GM21526 (cell line): ENCODE measurements around the gene NUTM1.
"Not testable (repeated sequence)": the region's sequence is repeated elsewhere in the genome, so short reads cannot be mapped to it uniquely, and the experiment has no call there.

Experiments
- ATAC-seq: cut with Tn5 transposase; IDR thresholded peaks from one replicate; pipeline ENCODE4 v1.9.1; 2021; ENCODE audit warnings: moderate library complexity; ENCODE audit not compliant: unreplicated experiment, low FRiP score

Gene NUTM1

DNA sequence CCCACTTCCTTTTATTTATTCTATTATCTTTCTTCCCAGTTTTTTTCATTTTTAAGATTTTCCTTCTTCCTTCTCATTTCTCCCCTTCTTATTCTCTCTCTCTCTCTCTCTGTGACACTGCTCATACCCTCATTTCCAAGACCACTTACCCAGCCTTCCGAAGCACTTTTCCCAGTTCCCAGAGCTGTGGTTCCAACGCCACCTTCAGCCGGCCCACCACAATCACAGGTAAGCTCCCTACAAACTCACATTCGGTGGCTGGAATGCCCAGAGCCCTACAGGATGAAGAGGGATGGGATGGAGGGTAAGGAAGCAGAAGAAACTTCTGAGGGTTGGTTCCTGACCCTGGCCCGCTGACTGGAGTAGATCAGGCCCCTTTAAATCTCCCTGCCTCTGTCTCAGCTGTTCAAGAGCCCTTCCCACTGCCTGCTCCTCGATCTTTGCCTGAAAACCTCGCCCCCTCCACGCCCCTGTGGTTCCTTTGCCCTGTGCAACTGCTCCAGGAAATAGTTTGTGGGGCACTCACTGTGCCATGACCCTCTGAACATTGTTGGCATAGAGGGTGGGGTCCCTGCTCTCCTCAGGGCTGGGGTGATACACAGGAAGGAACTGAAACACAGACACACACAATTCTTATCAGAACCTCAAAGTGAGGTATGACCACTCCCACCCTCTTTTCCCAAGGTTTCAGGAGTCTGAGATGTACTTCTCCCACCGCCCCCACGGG is 19.1 kb downstream of the NUTM1 start:
- no peak for ATAC-seq

DNA sequence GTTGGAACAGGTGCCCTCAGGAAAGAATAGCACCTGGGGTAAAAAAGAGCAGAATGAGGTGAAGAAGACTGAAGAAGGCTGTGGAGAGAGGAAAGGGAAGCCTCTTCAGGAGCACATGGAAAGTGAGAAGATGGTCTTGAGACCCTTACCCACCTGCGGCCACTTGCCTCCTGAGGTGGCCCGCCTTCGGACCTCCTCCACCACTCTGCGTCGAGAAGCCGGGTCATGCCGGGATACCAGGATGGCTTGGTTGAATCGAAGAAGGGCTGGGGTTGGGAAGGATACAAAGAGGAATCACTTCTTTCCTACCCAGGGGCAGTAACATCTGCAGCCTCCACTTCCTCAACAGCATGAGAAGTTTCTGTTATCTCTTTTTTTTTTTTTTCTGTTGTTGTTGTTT is 20.9 kb downstream of the NUTM1 start:
- no peak for ATAC-seq

DNA sequence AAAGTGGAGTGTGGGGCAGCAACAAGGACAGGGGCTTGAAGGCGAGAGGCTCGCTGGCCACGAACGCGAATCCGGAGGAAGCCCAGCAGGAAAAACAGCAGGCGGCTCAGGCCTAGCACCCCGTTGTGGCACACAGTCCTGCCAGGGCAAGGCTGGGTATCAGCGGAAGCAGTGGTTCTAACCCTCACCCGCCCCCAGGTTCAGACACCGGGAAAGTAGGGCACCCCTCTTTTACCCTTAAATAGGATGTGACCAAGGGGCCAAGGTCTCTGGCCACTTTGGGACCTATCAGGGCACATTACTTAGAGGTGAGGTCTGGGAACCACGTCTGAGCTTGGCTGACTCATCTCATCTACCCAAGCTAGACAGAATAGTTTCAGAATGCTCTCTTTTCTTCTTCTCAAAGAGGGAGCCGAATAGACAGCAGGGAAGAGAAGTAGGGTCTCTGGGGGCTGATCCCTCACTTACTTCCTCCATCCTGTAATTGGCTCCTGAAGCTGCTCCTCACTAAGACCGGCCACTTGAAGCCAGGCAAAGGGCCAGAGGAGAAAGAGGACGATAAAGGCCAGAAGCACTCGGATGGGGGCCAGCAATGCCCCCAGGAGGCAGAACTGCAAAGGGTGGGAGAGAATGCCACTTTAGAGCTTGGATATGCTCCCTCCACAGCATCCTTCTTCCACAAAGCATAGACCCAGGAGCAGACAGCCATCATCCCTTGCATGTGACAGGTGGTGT is 22.1 kb downstream of the NUTM1 start:
- no peak for ATAC-seq

DNA sequence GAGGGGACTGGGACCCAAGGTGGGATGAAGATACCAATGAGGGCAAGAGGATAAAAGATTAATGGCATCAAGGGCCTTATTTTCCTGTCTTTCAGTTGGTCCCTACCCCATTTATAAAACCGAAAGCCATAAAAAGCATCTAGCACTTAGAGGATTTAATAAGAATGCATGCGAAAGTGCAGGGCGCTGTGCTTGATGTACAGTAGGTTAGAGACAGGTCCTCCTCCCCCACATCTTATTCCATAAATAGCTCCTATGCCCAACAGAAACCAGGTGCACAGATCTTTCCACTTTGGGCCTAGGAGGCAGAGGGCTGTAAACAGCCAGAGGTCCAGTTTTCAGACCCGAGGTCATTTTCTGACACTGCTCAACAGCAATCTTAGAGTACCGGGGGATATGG is 22.7 kb downstream of the NUTM1 start:
- ATAC-seq = no peak

DNA sequence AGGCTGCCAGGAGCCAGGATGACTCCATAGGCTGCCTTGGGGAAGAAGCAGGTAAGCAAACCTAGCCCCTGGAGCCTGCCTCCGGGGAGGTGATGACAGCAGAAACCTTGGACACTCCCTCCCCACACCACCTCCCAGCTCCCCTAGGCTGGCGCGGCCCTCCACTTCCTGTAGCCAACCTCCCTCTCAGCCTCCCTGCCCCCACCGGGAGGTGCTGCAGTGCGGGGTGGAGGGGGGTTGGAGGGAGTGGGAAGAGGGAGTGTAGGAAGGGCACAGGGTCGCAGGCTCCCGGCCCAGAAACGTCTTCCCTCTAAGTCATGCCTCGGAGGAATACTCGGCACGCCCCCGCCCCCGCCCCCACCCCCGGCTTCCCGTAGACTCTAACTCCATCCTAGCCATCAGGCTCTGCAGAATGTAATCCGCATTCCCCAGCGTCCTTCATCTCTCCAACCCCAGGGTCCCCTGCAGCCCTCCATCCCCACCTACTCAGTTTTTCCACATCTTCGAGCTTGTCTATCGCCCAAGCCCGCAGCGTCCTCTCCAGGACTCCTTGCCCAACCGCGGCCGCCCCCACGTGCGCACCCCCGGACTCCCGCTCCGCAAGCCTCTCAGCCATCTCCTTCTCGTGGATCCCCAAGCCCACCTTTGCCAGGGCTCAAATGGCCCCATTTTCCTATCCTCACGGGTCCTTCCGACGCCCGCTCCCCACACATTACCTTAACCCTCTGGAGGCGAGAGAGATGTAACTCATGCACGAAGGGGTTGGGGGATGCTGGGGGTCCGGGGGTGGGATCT is 23.4 kb downstream of the NUTM1 start:
- ATAC-seq = no peak

DNA sequence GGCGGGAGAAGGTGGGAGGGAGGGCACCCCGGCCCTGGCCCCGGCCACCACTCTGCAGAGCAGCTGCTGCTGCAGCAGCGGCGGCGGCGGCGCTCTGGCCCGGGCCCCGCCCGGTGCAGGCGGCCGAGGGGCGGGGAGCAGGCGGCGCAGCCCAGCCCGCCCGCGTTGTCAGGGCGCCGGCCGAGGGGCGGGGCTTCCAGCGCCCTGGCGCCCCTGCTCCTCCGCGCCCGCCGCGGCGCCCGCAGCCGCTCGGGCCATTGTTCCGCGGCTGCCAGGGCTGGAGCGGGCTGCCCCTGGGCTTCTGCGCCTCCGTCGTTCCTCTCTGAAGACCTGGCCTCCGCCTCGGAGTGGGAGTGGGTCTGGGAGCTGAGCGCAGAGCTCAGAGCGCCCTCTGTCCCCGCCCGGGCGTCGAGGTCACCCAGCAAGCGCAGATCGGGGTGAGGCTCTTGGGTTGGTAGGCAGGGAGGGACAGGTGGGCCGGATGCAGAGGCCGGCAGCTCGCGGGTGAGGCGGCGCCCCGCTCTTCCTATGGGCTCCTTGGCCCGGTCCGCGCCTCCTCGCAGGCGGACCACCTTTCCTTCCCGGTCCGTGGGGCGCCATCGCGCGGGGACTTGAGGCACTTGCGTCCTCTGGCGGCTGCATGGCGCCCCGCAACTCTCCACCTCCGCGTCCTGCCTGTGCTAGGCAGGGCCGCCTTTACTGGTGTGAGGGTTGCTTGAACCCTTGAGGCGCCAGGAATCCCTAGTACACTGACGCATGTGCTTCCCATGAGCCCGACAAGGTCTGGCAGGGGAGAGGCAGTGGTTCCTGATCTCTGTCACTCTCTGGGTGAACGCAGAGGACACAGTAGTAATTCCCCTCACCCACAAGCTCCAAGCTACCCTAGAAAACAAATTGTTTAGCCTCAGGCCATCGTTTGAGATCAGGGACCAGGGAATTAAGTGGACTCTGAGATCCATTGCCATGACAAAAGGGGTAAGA is 24.3 kb downstream of the NUTM1 start, which contains the start of gene LPCAT4:
LPCAT4 (minus strand) TSS at position 96 of the 981 bp plus-strand sequence. CDS start 96 bp downstream, outside the sequence.
- ATAC-seq = peak; percentile 72

DNA sequence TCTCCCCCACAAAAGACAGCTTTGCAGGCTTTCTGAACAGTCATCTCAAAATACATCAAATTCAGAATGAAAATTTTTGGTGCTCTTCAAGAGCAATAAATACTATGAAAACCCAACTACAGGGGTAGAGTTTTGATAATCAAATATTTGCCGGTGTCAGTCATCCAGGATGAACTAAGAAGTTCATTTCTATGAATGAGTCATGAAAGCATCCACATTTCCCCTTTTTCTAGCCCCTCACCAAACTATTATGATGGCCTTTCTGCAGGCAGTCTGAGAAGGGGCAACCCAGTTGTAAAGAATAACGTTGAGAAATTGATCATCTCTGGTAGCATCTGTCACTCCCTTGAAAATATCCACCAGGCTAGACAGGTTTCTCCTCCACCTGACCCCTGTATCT is 27.0 kb downstream of the NUTM1 start:
- ATAC-seq = no peak

DNA sequence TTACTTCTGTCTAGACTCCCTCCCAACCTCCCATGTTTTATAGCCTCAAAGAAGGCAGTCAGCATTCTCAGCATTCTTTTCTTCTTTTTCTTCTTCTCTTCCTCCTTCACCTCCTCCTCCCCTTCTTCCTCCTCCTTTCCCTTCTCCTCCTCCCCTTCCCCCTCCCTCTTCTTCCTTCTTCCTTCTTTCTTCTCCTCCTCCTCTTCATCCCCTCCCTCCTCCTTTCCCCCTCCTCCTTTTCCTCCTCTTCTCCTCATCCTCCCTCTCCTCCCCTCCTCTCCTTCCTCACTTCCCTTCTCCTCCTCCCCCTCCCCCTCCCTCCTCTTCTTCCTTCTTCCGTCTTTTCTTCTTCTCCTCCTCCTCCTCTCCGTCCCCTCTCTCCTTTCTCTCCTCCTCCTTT is 27.5 kb downstream of the NUTM1 start:
- no peak for ATAC-seq

DNA sequence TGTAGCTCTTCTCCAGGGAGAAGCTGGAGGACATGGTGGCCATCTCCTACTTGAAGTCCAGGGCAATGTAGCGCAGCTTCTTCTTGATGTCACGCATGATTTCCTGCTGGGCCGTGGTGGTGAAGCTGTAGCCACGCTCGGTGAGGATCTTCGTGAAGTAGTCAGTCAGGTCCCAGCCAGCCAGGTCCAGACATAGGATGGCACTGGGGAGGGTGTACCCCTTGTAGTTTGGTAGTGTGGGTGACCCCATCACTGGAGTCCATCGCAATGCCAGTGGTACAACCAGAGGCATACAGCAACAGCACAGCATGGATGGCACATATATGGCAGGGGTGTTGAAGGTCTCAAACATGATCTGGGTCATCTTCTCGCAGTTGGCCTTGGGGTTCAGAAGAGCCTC is 30.8 kb downstream of the NUTM1 start:
- no peak for ATAC-seq

DNA sequence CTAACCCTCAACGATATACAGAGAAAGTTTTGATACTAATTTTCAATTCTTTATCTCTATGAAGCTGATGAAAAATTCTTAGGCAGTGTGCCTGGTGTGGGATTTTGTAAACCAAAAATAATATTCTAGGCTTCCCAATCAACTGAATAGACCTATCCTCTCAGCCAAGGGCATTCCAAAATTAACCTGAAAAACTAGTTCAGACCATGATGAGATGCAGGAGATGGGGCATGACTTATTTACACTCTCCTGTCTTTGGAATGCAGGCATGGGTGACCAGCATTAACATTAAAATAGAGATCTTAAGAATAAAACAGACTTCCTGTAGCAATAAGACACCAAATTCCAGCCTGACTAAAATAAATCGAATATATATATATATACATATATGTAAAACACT is 31.7 kb downstream of the NUTM1 start:
- ATAC-seq = no peak

DNA sequence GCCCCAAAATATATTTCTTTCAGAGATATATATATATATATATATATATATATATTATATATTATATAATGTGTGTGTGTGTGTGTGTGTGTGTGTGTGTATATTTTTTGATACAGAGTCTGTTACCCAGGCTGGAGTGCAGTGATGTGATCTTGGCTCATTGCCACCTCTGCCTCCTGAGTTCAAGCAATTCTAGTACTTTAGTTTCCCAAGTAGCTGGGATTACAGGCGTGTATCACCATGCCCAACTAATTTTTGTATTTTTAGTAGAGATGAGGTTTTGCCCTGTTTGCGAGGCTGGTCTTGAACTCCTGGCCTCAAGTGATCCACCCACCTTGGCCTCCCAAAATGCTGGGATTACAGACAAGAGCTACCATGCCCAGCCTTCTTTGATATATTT is 32.4 kb downstream of the NUTM1 start:
- ATAC-seq = not testable (repeated sequence)

DNA sequence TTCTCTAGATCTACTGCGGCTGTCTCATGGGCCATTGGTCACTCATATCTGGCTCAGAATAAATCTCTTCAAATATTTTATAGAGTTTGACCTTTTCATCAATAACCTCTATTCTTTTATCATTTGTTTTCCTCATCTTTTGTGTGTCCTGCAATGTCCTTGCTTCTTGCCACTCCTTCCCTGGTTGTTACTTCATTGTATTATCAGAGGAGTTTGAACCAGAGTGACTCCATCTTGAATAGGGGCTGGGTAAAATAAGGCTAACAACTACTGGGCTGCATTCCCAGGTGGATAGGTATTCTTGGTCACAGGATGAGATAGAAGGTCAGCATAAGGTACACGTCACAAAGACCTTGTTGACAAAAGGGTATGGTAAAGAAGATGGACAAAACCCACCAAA is 33.7 kb downstream of the NUTM1 start:
- no peak for ATAC-seq

DNA sequence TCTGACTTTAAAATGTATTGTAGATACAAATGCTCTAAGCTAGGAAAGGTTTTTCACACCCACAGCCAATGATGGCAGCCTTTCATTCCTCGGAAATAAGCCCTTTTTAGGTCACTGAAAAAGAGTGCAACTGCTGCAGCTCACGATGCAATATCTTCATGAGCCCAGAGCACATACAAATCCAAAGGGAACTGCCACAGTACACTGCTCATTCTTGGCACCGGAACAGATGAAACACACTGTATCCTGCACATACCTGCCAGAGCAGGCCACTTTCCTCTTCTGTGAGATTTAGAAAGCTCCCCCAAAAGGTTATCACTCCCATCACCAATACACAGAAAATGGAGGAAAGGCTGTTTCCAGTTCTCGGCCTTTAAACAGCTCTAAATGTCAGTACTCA is 37.4 kb downstream of the NUTM1 start:
- ATAC-seq = not testable (repeated sequence)

DNA sequence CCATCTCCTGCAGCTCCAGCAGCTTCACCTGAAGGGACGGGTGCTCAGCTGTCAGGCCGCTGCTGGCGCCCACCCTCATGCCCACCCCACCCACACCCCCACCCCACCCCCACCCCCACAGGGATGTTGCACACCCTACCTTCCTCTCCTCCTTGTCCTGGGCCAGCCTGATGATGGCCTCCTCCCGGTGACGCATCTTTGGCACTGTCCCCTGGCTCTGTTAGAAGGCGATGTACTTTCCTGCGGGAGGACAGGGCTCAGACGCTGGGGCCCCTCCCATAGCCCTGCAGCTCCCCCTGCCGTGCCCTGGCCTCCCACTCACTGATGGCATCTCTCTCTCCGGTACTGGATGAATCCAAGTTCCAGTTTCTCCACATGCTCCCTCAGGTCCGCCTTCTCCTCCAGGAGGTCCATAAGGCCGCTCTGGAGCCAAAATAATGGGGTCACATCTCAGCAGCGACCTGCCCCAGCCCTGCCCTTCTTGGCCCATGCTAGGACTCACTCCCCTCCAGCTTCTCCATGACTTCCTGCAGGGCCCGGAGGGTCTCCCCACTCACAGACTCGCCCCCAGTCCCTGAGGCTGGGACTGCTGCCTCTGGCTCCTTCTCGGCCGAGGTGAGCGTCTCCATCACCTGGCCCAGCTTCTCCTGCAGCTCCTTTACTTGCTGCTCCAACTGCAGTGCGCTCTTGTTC is 38.9 kb downstream of the NUTM1 start:
- not testable (repeated sequence) for ATAC-seq

DNA sequence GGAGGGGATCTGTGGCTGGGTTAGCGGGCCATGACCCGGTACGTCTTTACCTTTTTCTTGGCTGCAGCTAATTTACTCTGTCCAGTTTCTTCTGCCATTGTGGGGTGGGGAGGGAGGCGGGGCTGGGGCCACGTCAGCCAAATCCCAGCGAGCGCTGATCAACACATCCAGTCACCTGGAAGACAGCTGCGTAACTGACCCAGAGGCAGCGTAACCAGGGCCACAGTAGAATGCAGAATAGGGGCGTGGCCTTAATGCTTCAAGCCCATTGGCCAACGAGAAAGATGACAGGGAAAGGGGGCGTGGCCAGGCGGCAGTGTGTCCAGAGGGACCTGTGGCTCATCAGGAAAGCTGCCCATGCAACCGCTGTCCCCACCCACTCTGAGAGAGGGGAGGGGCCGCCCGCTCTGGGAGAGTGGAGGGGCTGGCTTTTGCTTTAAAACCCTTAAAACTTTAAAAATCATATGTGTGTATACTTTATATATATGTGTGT is 46.5 kb downstream of the NUTM1 start:
- ATAC-seq = not testable (repeated sequence)

DNA sequence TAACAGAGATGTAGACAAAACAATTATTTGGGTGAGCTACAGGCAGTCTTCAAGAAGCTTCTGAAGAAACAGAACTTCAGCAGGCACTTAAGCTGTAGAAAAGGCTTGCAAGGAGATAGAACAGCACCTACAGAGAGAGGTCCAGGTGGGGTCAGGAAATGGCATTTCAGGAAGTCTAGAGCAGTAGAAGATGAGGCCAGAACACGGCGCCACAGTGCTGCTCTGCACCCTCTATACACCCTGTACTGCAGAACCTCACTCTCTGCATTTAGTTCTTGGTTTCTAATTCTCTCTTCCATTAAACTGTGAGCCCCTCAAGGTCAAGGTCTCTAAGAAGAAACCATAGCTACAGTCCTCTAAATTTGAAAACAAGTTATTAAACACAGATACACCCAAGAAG is 49.9 kb downstream of the NUTM1 start:
- ATAC-seq = not testable (repeated sequence)

DNA sequence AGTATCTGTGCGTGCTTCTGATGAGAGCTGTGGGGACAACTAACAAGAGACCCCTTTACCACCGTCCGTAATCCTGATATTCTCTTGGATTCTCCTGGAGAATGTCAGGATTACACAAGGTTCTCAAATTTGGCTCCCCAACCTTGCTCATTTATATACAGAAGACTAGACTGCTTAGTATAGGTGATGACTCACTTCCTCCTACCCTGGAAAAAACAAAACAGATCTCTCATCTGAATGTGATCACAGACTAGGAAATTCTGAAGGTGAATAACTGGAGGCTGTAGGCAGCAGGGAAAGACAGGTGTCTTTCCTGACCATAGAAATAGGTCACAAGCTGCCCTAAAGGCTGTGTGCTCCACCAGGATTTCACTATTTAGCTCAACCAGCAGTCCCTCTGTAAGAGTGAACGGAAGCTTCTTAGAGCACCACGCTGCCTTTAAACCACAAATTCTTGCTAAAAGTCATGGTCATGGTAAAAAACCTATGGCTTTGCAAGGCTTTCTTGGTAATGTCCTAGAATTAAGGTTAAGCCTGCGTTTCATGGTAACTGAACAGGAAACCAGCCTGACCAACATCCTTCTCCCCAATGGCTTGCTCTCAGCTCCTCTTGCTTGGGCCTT is 54.6 kb downstream of the NUTM1 start:
- ATAC-seq = not testable (repeated sequence)

DNA sequence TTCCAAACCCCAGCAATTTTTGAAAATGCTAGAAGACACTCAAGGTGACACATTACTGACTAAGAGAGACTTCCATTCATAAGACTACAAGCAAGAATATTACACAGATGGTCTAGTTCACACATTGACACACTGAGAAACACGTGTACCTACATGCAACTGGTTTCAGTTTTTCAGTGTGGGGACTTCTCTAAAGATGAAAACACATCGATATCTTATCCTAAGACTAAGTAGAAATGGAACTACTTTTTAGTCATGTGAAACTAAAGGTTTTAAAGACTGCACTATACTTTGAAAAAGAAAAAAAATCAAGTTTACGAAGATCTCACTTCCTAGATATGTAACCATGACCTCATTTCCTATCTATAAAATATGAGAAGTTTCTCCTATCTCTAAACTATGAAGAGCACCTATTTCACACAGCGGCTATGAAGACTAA is 60.1 kb downstream of the NUTM1 start:
- ATAC-seq = peak; percentile 57

DNA sequence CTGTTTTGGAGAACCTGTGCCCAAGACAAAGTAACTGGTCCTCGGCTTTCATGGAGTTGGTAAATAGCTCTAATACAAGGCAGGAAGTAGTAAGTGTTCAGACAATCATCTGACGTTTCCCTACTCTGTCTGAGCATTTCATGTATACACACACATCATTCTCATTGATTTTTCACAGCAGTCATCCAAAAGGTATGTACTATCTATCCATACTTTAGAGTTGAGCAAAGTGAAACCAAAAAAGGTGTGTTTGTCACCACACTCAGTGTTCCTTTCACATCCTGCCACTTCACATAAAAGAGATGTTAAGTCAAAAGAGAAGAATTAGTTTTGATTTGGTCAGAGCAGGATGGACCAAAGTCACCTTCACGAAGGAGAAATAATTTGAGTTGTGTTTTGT is 60.8 kb downstream of the NUTM1 start:
- ATAC-seq = not testable (repeated sequence)
